ENCODE measurements around the gene MYBPC2. TPM values are rescaled to one million over a fixed set of nuclear protein-coding genes. Genes with fewer than 3 reads are reported as not detected.

MYBPC2 gene
- total RNA-seq, 6 experiments from 2014 or later, result 0.12 to 0.56 (median 0.30) TPM; not detected in 3

- no peak for ATAC-seq
- WGBS (ENCODE audit: insufficient coverage, low coverage, low lambda C conversion rate, missing lambda C conversion rate), result 30% methylated on average over 16 of the region's 34 CpGs
- no peaks in the 10 kb centered on the region for H3K4me1 ChIP-seq
- DNase-seq, result no peak
- intact Hi-C loops (cut with DNase I), result no loop called here
- no peaks in the 10 kb centered on the region for H3K9me3 ChIP-seq
- H3K27me3 ChIP-seq, result no peaks in the 10 kb centered on the region
- no peak within 1 kb of the TSS for H3K4me3 ChIP-seq
- no peaks in the 10 kb centered on the region for H3K36me3 ChIP-seq
- H3K27ac ChIP-seq, result no peak within 1 kb of the TSS
- TF ChIP-seq POLR2A (IDR thresholded peaks at IDR 0.05), result no peak
- no peak for TF ChIP-seq CTCF (IDR thresholded peaks at IDR 0.05)
Observed at GRCh38 chr19:50418176-50419021, 14.3 kb upstream of the MYBPC2 start, which contains the start of gene SPIB. Gene SPIB (plus strand): TSS chr19:50418938. CDS start chr19:50418963, 25 bp downstream.

- Histone ChIP-seq H3K4me3 (no peak overlapping the region), H3K27me3 (no peaks in the 10 kb centered on the region), H3K9me3 (no peaks in the 10 kb centered on the region), H3K27ac (no peak overlapping the region), H3K36me3 (no peaks in the 10 kb centered on the region), H3K4me1 (no peaks in the 10 kb centered on the region)
- ATAC-seq (no peak), DNase-seq (no peak)
- intact Hi-C loops (cut with DNase I), result no loop called here
- WGBS (ENCODE audit: insufficient coverage, low coverage, low lambda C conversion rate, missing lambda C conversion rate), result 11% methylated on average over 13 of the region's 14 CpGs
- no peak for TF ChIP-seq CTCF (IDR thresholded peaks at IDR 0.05)
- TF ChIP-seq POLR2A (IDR thresholded peaks at IDR 0.05), result no peak
Observed at GRCh38 chr19:50419022-50419579, 13.6 kb upstream of the MYBPC2 start.

GRCh38 chr19:50419580-50420035 lies 13.1 kb upstream of the MYBPC2 start:
- DNase-seq, result no peak

GRCh38 chr19:50420127-50420526 lies 12.6 kb upstream of the MYBPC2 start:
- Histone ChIP-seq H3K36me3 (no peaks in the 10 kb centered on the region), H3K4me1 (no peaks in the 10 kb centered on the region), H3K27me3 (no peaks in the 10 kb centered on the region), H3K9me3 (no peaks in the 10 kb centered on the region), H3K27ac (no peak overlapping the region), H3K4me3 (no peak overlapping the region)
- no peak for TF ChIP-seq POLR2A (IDR thresholded peaks at IDR 0.05)
- TF ChIP-seq CTCF (IDR thresholded peaks at IDR 0.05), result no peak
- 21% methylated on average over 3 of the region's 3 CpGs for WGBS (ENCODE audit: insufficient coverage, low coverage, low lambda C conversion rate, missing lambda C conversion rate)
- intact Hi-C loops (cut with DNase I), result no loop called here
- DNase-seq, result no peak
- ATAC-seq, result no peak

More at GRCh38 chr19:50419580-50420035, 13.1 kb upstream of the MYBPC2 start:
- Histone ChIP-seq H3K4me3 (no peak overlapping the region), H3K27me3 (no peaks in the 10 kb centered on the region), H3K27ac (no peak overlapping the region), H3K36me3 (no peaks in the 10 kb centered on the region), H3K9me3 (no peaks in the 10 kb centered on the region), H3K4me1 (no peaks in the 10 kb centered on the region)
- no peak for TF ChIP-seq CTCF (IDR thresholded peaks at IDR 0.05)
- no peak for TF ChIP-seq POLR2A (IDR thresholded peaks at IDR 0.05)
- 13% methylated on average over 3 of the region's 8 CpGs for WGBS (ENCODE audit: insufficient coverage, low coverage, low lambda C conversion rate, missing lambda C conversion rate)
- ATAC-seq, result no peak
- intact Hi-C loops (cut with DNase I), result no loop called here

Measured in right lobe of liver (tissue), 6 donors.